IPS DF 19.7 (cell line): ENCODE measurements around the gene TOPAZ1.
A peak's percentile ranks its signal among the peaks of the same experiment; 100 is the strongest.

ENCODE experiments used
- DNase-seq: peaks from one replicate; pipeline ENCODE4 v3.0.0-alpha.2; 2013; ENCODE audit warnings: low read depth, low spot score

The TOPAZ1 gene

DNA sequence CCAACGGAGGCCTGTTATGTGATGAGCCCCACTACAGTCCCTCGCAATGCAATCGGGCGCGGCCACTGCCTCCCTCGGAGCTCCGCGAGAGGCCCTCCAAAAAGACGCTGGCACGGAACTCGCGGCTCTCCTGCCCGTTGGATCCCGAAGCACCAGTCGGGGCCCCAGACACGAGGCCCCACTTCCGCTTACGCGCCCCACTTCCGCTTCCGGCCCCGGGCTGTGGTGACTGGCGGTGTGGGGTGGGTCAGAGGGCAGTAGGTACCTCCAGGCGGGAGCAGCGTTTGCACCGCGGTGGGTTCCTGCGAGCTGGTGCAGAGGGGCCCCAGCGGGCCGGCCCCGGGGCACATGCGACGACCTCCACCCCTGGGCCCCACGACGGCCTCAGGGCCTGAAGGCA lies at the start of gene TOPAZ1:
TSS of gene TOPAZ1 (plus strand) at position 181 of the 400 bp plus-strand sequence. CDS start at position 349, 168 bp downstream.
- no peak for DNase-seq

- DNase-seq, result peak; percentile 20
These were observed 43.1 kb upstream of the TOPAZ1 start for GRCh38 chr3:44198284-44199269.

DNA sequence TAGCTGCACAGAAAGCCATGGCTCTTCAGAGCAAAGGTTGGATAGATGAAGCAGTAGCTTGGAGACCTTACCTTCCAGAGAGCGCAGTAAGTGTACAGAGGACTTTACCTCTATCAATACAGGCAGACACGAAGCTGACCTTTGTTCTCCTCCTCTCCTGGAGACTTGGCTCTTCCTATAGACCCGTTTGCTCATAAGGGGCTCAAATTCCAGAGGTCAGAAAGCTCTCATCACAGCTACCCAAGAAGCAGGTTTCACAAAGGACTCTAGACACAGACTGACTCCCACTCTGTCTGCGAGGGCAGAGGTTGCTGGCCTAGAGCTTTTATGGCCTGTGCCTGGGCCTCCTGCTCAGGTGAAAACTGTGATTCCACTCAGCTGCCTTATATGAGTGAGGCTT lies 35.4 kb upstream of the TOPAZ1 start:
- DNase-seq, result no peak

DNA sequence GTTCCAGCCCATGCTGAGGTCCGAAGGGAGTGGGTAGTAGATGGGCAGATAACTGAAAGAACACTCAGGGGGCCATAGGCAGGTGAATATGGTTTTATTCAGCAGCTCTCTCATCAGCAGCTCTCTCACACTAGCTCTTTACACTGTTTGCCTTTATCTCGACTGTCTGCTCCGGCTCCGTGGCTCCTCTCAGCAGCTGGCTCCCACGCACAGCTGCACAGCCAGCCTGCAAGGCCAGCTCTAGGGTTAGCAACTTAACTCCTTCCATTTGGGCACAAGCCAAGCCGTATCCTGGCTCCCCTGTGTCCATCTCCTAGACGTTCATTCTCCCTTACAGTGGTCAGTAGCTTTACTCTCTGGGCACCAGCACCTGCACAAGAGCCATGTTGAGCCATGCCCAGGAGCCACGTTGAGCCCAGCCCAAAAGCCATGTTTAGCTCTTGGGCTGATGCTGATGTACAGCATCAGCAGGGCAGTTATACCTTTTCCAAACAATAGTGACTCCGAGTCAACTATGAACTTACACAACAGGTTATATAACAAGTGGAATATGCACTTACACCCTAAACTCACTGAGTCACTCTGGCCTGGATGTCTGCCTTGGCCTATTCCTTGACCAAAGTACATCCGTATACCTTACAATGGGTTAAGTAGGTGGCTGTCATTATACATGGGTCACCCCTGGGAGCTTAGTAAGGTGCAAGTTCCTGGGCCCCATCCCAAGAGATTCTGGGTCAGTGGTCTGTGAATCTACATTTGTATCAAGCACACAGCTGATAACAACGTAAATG lies 34.6 kb upstream of the TOPAZ1 start:
- no peak for DNase-seq

DNA sequence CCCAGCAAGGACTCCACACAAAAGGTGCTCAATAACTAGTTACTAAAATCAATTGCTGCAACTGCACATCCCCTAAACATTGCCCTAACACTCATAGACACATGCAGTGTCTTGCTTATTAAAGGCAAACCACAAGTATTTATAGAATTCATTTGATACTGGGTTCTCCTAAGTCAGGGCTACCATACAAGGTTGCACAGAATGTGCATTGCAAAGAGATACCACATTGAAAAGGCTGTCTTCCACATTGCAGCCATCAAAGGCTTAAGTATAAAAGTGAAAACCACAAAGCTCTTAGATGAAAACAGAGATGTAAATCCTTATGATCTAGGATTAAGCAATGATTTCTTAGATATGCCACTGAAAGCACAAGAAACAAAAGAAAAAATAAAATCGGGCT lies 33.6 kb upstream of the TOPAZ1 start:
- DNase-seq, result no peak

DNA sequence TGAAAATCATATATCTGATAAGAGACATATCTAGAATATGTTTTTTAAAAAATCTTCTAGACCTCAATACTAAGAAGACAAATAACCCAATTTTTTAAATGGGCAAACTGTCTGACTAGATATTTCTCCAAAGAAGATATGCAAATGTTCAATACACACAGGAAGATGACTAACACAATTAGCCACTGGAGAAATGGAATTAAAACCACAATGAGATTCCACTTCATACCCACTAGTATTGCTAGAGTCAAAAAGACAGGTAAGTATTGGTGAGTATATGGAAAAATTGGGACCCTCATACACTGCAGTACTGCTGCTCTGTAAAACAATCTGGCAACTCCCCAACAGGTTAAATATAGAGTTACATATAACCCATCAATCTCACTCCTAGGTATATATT lies 33.1 kb upstream of the TOPAZ1 start:
- DNase-seq, result no peak

DNA sequence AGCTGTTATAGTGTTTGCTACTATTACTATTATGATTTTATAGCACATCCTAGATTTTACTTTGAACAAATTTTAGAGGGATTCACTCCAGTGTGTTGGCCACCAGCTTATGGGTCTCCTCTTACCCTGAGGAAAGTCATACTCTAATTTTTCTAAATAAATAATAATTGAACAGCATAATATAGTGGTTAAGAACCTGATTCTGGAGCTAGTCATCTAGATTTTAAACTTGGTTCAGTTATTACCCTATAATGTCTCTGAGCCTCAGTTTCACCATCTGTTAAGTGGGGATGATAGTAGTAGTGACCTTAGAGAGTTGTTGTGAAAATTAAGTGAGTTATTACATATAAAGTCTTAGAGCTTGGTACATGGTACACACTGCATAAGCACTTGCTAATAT lies 30.7 kb upstream of the TOPAZ1 start:
- DNase-seq, result no peak

DNA sequence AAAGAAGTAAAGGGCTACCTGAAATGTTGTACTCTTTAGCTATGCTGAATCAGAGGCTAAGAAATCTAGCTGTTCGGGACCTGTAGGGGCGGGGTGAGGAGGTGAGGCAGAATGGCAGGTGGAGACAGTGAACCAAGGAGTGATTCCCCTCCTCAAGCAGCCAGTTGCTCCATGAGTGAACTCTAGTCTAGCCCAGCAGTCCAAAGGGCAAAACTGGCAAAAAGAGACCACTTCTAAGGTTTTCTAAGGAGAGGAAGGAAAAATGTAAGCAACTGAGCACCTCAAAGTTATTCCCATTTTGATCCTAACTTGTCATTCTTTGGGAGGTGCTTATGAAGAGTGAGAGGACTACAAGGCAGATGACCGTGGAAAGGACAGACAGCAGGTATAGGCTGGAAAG lies 19.3 kb upstream of the TOPAZ1 start:
- DNase-seq, result no peak

DNA sequence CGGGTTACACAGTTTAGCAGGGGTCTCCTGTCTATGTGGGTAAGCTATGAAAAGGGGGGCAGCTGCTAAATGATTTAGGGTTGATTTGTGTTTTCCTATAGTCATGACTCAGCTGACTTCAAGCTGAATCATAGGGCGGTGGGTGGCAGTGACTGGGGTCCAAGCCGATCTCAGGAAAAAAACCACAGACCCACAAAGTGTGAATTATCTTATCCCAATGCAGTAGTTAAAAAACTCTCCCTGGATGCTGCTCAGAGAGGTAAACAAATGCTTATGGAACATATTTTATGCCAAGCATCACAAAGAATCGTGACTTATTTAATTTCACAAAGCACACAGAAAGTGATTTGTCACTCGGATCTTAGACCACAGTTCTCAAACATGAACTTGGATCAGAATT lies 18.4 kb upstream of the TOPAZ1 start:
- no peak for DNase-seq

GRCh38 chr3:44224131-44224530 lies 17.6 kb upstream of the TOPAZ1 start:
- DNase-seq, result no peak

DNA sequence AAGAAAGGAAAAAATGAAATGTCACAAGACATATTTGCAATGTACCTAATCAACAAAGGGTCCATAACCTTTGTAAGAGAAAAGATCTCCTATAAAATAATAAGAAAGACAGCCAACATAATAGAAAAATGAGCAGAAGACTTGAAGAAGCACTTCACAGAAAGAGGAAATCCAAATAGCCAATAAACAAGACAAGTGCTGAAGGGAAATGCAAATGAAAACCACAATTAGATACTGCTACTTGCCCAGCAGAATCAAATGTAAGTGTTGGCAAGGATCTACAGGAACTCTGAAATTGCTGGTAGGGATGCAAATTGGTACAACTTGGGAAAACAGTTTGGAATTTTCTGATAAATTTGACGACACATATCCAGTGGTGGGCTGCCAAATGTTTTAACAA lies 15.1 kb upstream of the TOPAZ1 start:
- no peak for DNase-seq

DNA sequence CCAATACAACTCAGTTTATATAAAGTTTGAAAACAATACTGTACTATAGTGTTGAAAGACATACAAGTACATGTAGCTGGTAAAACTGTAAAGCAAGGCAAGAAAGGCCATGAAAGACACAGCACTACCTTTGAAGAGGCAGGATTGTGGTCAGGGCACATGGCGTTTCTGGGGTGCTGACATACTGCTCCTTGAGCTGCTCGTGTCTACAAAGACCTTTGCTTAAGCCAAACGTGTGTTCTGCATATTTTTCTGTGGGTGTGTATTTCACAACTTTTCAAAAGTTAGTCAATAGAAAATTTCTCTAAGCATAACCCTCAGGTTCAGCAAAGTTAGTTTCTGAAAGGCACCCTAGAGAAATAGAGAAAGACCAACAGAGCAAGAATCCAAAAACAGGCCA lies 14.1 kb upstream of the TOPAZ1 start:
- no peak for DNase-seq

DNA sequence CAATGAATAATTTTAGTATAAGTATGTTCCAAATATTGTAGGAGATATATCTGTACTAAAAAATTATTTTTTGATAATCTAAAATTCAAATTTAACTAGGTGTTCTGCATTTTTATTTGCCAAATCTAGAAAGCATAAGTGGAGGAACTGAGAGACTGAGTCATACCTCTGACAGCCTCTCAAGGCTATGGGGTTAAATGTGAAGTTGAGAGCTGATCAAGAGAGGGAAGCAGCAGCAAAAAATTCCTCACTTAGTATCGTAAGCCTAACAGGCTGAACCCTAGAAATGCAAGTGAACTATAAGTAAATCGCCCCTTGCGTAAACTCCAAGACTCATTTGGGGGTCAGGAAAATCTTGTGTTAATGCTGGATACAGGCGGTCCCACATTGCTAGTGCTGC lies 12.8 kb upstream of the TOPAZ1 start:
- DNase-seq, result no peak

- no peak for DNase-seq
These were observed 9.3 kb upstream of the TOPAZ1 start for GRCh38 chr3:44232407-44232806.

GRCh38 chr3:44234648-44235268 lies 6.9 kb upstream of the TOPAZ1 start:
- DNase-seq, result no peak

DNA sequence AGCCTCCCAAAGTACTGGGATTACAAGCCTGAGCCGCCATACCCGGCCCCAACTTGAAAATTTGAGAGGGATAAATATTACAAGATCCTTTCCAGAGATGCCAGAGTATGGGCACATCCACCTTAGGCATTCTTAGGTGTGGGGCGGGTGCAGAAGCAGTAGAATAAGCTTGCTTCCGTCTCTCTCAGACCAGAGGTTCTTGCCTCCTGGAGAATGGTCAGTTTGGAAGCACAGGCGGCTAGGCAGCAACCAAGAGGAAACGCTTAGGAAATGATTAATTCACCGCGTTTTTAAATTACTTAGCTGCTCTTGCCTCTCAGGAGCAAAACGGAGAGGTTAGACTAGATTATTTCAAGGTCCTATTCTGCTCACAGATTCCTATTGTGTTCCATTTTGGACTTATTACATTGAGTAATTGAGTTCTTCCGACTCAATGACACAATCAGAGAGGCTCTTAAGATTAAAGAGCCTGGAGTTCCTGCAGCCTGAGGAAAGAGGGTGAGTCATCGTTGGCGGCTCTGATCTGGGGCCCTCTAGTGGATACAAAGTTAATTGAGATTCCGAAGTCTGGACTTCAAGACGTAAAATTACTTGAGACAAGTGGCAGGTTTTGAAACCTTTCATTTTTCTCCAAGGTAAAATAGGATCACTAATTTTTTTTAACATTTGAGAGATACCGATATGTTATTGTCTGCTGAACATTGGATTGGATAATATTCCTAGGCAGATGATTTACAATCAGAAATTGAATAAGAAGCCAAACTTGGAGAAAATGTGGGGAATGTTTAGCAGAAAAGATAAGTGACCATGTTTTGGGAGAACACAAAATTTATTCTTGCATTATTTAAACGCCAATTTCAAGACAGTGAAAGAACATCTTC lies 5.8 kb upstream of the TOPAZ1 start:
- DNase-seq, result peak; percentile 42

DNA sequence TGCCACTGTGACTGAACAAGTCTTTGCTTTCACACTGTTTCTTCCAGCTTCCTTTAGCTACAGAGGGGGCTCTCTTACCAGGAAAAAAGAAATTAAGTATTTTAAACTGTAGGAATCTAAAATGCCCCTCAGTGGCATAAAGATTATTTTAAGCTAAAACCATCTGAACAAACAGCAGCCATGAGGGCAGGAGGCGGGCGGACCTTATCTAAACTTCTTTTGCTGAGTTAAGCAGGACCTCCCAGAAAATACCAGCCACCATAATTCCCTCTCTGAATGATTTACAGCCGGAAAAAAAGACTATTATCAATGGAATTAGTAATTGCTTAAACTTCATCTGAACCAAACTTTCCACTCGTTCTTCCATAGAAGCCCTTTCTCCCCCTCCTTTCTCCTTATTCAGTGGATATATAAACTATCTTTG lies 5.2 kb upstream of the TOPAZ1 start:
- no peak for DNase-seq

GRCh38 chr3:44237161-44237560 lies 4.5 kb upstream of the TOPAZ1 start:
- DNase-seq, result no peak

- DNase-seq, result no peak
These were observed 4.0 kb upstream of the TOPAZ1 start for GRCh38 chr3:44237665-44238064.

DNA sequence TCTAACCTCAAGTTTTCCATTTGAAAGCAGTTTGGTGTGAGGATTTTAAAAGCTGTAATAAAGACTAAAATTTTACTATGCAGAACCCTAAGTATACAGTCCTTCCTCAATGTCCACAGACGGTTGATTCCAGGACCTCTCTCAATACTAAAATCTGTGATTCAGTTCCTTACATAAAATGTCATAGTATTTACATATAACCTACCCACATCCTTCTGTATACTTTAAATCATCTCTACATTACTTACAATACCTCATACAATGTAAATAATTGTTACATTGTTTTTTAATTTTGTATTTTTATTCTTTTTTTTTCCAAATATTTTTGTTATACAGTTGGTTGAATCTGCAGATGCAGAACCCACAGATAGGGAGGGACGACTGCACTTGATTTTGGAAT lies 2.8 kb upstream of the TOPAZ1 start:
- DNase-seq, result no peak

GRCh38 chr3:44240061-44240460 lies 1.6 kb upstream of the TOPAZ1 start:
- DNase-seq, result no peak
